HepG2 (cell line): ENCODE data around the gene PURB. TPM values are rescaled to one million over a fixed set of nuclear protein-coding genes. Genes with fewer than 3 reads are reported as not detected.

ENCODE experiments used
- ATAC-seq: fragments of 200-7000 bp; cut with Tn5 transposase; 3 replicates; pipeline ENCODE4 v1.9.1; 2020; ENCODE audit warnings: mild to moderate bottlenecking, moderate library complexity
- BruUV-seq: library from RNA; stranded (reverse); fragments of 400-500 nt; replicated peaks from 2 replicates; lab custom pipeline; 2021; lab: Mats Ljungman, UMichigan
- CTCF ChIA-PET: fragments of 300-600 bp; formaldehyde crosslinking; extraction: SDS; loops from one replicate; lab custom pipeline; 2021; ENCODE audit warnings: low total read pairs, inconsistent platforms, low intra/inter-chr PET ratio; lab: Yijun Ruan, JAX
- POLR2A ChIA-PET: fragments of 350-600 bp; sonication (Branson Sonifier 250); formaldehyde crosslinking; loops from one replicate; lab custom pipeline; 2020; ENCODE audit warnings: antibody characterized with exemption, inconsistent platforms; lab: Yijun Ruan, JAX
- DNase-seq: peaks from one replicate; pipeline ENCODE4 v3.0.0-alpha.2; 2015; ENCODE audit warnings: low spot score
- FAIRE-seq: peaks from 3 replicates; lab custom pipeline; 2011; peaks lifted over from hg19 to GRCh38; lab: Jason Lieb, UNC
- H2AFZ ChIP-seq: one replicate; pipeline ENCODE4 v1.6.1; 2011; ENCODE audit warnings: low read length, inconsistent platforms
- H3K27ac ChIP-seq: fragments of 300-600 bp; 3 replicates; pipeline ENCODE4 v1.8.0; 2011; ENCODE audit warnings: mixed run types, mild to moderate bottlenecking, mixed read lengths, low read length, inconsistent platforms; ENCODE audit not compliant: insufficient read depth; ENCODE audit errors: extremely low read length
- H3K27me3 ChIP-seq, 2 experiments: fragments of 200-600 bp in 1 of 2; 2 replicates in 1 of 2; 3 replicates in 1 of 2; pipeline versions ENCODE4 v1.6.0 to v1.8.0; 2011; ENCODE audit warnings: low read length in 2 of 2, mild to moderate bottlenecking in 2 of 2, moderate library complexity in 2 of 2, inconsistent platforms in 1 of 2; ENCODE audit not compliant: insufficient read depth in 2 of 2, control insufficient read depth in 1 of 2
- H3K36me3 ChIP-seq, 2 experiments: fragments of 200-600 bp in 1 of 2; replicated peaks in 1 of 2; 2 replicates in 1 of 2; 3 replicates in 1 of 2; pipeline versions ENCODE4 v1.5.1 to v1.8.0; 2011; ENCODE audit warnings: low read length in 2 of 2, inconsistent platforms in 1 of 2; ENCODE audit not compliant: insufficient read depth in 2 of 2, control insufficient read depth in 1 of 2
- H3K4me1 ChIP-seq: 2 replicates; pipeline ENCODE4 v1.5.1; 2012; ENCODE audit warnings: low read length, inconsistent platforms; ENCODE audit not compliant: insufficient read depth
- H3K4me2 ChIP-seq: 2 replicates; pipeline ENCODE4 v1.6.0; 2011; ENCODE audit warnings: low read depth, low read length, inconsistent platforms
- H3K4me3 ChIP-seq, 3 experiments: fragments of 200-600 bp in 1 of 3; sonication (generic), shearing (Covaris generic) in 1 of 3; replicated peaks in 1 of 3; 2 replicates each; pipeline ENCODE4 v1.5.1; 2011 to 2016; ENCODE audit warnings: low read length in 3 of 3, inconsistent platforms in 2 of 3, low read depth in 2 of 3, mild to moderate bottlenecking in 2 of 3, control low read depth in 1 of 3, mixed read lengths in 1 of 3; ENCODE audit not compliant: insufficient read depth in 1 of 3
- H3K79me2 ChIP-seq: one replicate; pipeline ENCODE4 v1.6.1; 2011; ENCODE audit warnings: low read length, inconsistent platforms; ENCODE audit not compliant: insufficient read depth
- H3K9ac ChIP-seq: 2 replicates; pipeline ENCODE4 v1.6.0; 2011; ENCODE audit warnings: mild to moderate bottlenecking, low read depth, low read length, inconsistent platforms; ENCODE audit not compliant: insufficient read depth
- H3K9me3 ChIP-seq: 2 replicates; pipeline ENCODE4 v1.5.1; 2012; ENCODE audit warnings: mild to moderate bottlenecking, low read length
- H4K20me1 ChIP-seq: 2 replicates; pipeline ENCODE4 v1.6.0; 2011; ENCODE audit warnings: inconsistent platforms, mild to moderate bottlenecking, low read length, moderate library complexity; ENCODE audit not compliant: insufficient read depth
- ATF7-NPFF ChIP-seq: sonication (generic); formaldehyde crosslinking; IDR thresholded peaks from 2 replicates; pipeline ENCODE4 v1.8.1; 2023; ENCODE audit warnings: mild to moderate bottlenecking, low read depth, missing genetic modification reagents, moderate library complexity
- HMG20B ChIP-seq: conservative IDR thresholded peaks from 2 replicates; pipeline ENCODE4 v1.6.1; 2016; ENCODE audit warnings: missing genetic modification reagents, missing compliant biosample characterization
- KDM5A ChIP-seq: fragments of 200-600 bp; sonication (generic); IDR thresholded peaks from 2 replicates; pipeline ENCODE4 v1.7.0; 2018; ENCODE audit warnings: antibody characterized with exemption, mild to moderate bottlenecking, low read length, borderline replicate concordance
- MAFF ChIP-seq: IDR thresholded peaks from 2 replicates; pipeline ENCODE4 v1.6.1; 2011; ENCODE audit warnings: low read depth, low read length, improper control_type of control experiment
- PPARG ChIP-seq: conservative IDR thresholded peaks from 2 replicates; pipeline ENCODE4 v1.6.1; 2016; ENCODE audit warnings: missing biosample characterization, missing genetic modification reagents
- SSRP1 ChIP-seq: IDR thresholded peaks from 2 replicates; pipeline ENCODE4 v1.6.1; 2016; ENCODE audit warnings: control low read depth
- ZNF143 ChIP-seq: sonication (generic); formaldehyde crosslinking; IDR thresholded peaks from 2 replicates; pipeline ENCODE4 v1.4.0; 2020; ENCODE audit warnings: missing genetic modification reagents
- ZNF234 ChIP-seq: sonication (generic); formaldehyde crosslinking; conservative IDR thresholded peaks from 2 replicates; pipeline ENCODE4 v1.5.1; 2020; ENCODE audit warnings: mild to moderate bottlenecking, missing genetic modification reagents
- ZNF569 ChIP-seq: sonication (generic); formaldehyde crosslinking; IDR thresholded peaks from 2 replicates; pipeline ENCODE4 v1.5.0; 2020; ENCODE audit warnings: mild to moderate bottlenecking, missing genetic modification reagents, moderate library complexity, borderline replicate concordance
- WGBS: methylation state at CpG from one replicate; pipeline ENCODE4 v1.1.6; 2017; ENCODE audit warnings: low lambda C conversion rate; 5-methylcytosine and 5-hydroxymethylcytosine counted together
- in situ Hi-C: cut with HindIII; loops from 2 replicates; pipeline ENCODE4 v1.10.0; 2017; ENCODE audit warnings: low pct_unique_long_range_greater_than_20kb; ENCODE audit not compliant: extremely low pct_ligation_motif_present
- intact Hi-C: fragments of 100-400 bp; cut with micrococcal nuclease; formaldehyde crosslinking; loops from one replicate; pipeline ENCODE4 v1.10.0; 2022; ENCODE audit not compliant: unreplicated experiment
- polyA plus RNA-seq, 8 experiments: library from polyadenylated mRNA; depleted of rRNA in 3 of 8; stranded (reverse) in 7 of 8; unstranded in 1 of 8; fragments of >200 nt; fragmentation: Illumina TruSeq in 4 of 8; extraction: Trizol in 4 of 8; gene quantifications; 2 replicates each; pipeline versions ENCODE4 v1.2.1 to v1.2.3, GENCODE V29; 2011 to 2016; ENCODE audit warnings: low read depth in 4 of 8, missing spikeins in 1 of 8, mixed read lengths in 1 of 8; ENCODE audit not compliant: insufficient read depth in 1 of 8
- total RNA-seq, 5 experiments: library from RNA; depleted of rRNA; stranded (reverse); fragments of >200 nt; fragmentation: Illumina TruSeq; extraction: Trizol; gene quantifications; 2 replicates each; pipeline ENCODE4 v1.2.3, GENCODE V29; 2016; ENCODE audit warnings: low read depth in 1 of 5
- TF ChIP-seq, protein P1 (sequence below): IDR thresholded peaks from 2 replicates; pipeline ENCODE4 v1.6.1; 2012; ENCODE audit warnings: low read depth, low read length, improper control_type of control experiment
- TF ChIP-seq, protein P2 (sequence below): IDR thresholded peaks from 2 replicates; pipeline ENCODE4 v1.6.1; 2016; ENCODE audit warnings: missing genetic modification reagents, missing compliant biosample characterization
- TF ChIP-seq, protein P3 (sequence below), 2 experiments: sonication (generic) in 1 of 2; formaldehyde crosslinking in 1 of 2; IDR thresholded peaks; 2 replicates each; pipeline versions ENCODE4 v1.5.1 to v1.6.1; 2011 to 2020; ENCODE audit warnings: borderline replicate concordance in 1 of 2, low read depth in 1 of 2, low read length in 1 of 2, mild to moderate bottlenecking in 1 of 2, missing genetic modification reagents in 1 of 2, moderate library complexity in 1 of 2

The PURB gene
- total and polyA plus RNA-seq, 2 of the 13 experiments (the other 11 are each of a cell fraction or from before 2014, with no cell fraction given) = 2.3 to 4.3 TPM

DNA sequence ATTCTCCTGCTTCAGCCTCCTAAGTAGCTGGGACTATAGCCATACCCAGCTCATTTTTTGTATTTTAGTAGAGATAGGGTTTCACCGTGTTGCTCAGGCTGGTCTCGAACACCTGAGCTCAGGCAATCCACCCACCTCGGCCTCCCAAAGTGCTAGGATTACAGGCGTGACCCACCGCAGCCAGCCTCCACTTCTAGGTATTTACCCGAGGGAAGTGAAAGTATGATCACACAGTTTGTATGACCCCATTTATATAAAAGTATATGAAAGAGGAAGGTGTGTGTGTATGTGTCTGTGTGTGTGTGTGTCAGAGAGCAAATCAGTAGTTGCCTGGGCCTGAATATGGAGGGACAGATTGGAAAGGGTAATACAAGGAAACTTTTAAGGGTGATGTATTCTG lies 2.0 kb upstream of the PURB start:
- Histone ChIP-seq H3K79me2 (peaks cover 26% of the 10 kb centered on the region), H3K27ac (no peak overlapping the region), H3K4me2 (no peak overlapping the region), H4K20me1 (peaks cover 7% of the 10 kb centered on the region; the same call in 1 of the 2 replicates), H3K4me1 (peaks cover 31% of the 10 kb centered on the region), H3K27me3 (no peaks in the 10 kb centered on the region), H3K36me3 (no peaks in the 10 kb centered on the region; a peak in 2 of 5 replicates), H2AFZ (no peak overlapping the region), H3K9ac (no peak overlapping the region), H3K9me3 (no peaks in the 10 kb centered on the region), H3K4me3 (no peak overlapping the region)
- FAIRE-seq (no peak), DNase-seq (no peak), ATAC-seq (no peak)
- ChIA-PET CTCF (no interaction called here), POLR2A (no interaction called here)
- 83% methylated on average over 6 of the region's 6 CpGs for WGBS
- in situ Hi-C loops (no loop called here), intact Hi-C loops (no loop called here)
- BruUV-seq = no TSS peak
- TF ChIP-seq ZNF234 (CRISPR knock-in tag) = no peak
- TF ChIP-seq, protein P1, sequence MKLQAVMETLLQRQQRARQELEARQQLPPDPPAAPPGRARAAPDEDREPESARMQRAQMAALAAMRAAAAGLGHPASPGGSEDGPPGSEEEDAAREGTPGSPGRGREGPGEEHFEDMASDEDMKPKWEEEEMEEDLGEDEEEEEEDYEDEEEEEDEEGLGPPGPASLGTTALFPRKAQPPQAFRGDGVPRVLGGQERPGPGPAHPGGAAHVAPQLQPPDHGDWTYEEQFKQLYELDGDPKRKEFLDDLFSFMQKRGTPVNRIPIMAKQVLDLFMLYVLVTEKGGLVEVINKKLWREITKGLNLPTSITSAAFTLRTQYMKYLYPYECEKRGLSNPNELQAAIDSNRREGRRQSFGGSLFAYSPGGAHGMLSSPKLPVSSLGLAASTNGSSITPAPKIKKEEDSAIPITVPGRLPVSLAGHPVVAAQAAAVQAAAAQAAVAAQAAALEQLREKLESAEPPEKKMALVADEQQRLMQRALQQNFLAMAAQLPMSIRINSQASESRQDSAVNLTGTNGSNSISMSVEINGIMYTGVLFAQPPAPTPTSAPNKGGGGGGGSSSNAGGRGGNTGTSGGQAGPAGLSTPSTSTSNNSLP = no peak
- TF ChIP-seq PPARG = no peak
- TF ChIP-seq ZNF569 (CRISPR knock-in tag) = no peak
- TF ChIP-seq, protein P2, sequence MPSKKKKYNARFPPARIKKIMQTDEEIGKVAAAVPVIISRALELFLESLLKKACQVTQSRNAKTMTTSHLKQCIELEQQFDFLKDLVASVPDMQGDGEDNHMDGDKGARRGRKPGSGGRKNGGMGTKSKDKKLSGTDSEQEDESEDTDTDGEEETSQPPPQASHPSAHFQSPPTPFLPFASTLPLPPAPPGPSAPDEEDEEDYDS (CRISPR knock-in tag) = no peak
- TF ChIP-seq KDM5A = no peak
- no peak for TF ChIP-seq MAFF
- no peak for TF ChIP-seq HMG20B (CRISPR knock-in tag)
- TF ChIP-seq ZNF143 (CRISPR knock-in tag) = no peak
- TF ChIP-seq ATF7-NPFF (CRISPR knock-in tag) = no peak
- no peak for TF ChIP-seq SSRP1 (CRISPR knock-in tag)
- TF ChIP-seq, protein P3, sequence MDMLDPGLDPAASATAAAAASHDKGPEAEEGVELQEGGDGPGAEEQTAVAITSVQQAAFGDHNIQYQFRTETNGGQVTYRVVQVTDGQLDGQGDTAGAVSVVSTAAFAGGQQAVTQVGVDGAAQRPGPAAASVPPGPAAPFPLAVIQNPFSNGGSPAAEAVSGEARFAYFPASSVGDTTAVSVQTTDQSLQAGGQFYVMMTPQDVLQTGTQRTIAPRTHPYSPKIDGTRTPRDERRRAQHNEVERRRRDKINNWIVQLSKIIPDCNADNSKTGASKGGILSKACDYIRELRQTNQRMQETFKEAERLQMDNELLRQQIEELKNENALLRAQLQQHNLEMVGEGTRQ (IDR thresholded peaks at IDR 0.05; ENCODE audit: low read depth, low read length) = no peak
- TF ChIP-seq, protein P3 (CRISPR knock-in tag; IDR thresholded peaks at IDR 0.05; ENCODE audit: borderline replicate concordance) = no peak
